SK-N-SH (cell line): Measurements from ENCODE around the gene C9. TPM values are rescaled to one million over a fixed set of nuclear protein-coding genes. Genes with fewer than 3 reads are reported as not detected.

Source experiments
- CTCF ChIA-PET: fragments of 300-600, 350-600 bp; formaldehyde crosslinking; extraction: SDS; loops from one replicate; lab custom pipeline; 2021; lab: Yijun Ruan, JAX
- POLR2A ChIA-PET: fragments of 350-600 bp; sonication (Branson Sonifier 250); formaldehyde crosslinking; extraction: SDS; loops from one replicate; lab custom pipeline; 2020; ENCODE audit warnings: antibody characterized with exemption, inconsistent platforms; lab: Yijun Ruan, JAX
- DNase-seq: peaks from one replicate; pipeline ENCODE4 v3.0.0; 2012
- H2AFZ ChIP-seq: fragments of 200-600 bp; sonication (generic); 2 replicates; pipeline ENCODE4 v1.8.1; 2016; ENCODE audit warnings: antibody characterized with exemption, mild to moderate bottlenecking, low read depth
- H3F3A ChIP-seq: fragments of 200-600 bp; sonication (generic); replicated peaks from 2 replicates; pipeline ENCODE3; 2016; ENCODE audit warnings: antibody characterized with exemption, mild to moderate bottlenecking; ENCODE audit not compliant: insufficient read depth
- H3K27ac ChIP-seq, 2 experiments: fragments of 200-500 bp in 1 of 2; fragments of 200-600 bp in 1 of 2; sonication (Bioruptor generic) in 1 of 2; sonication (generic), shearing (Covaris generic) in 1 of 2; 2 replicates each; pipeline versions ENCODE4 v1.5.1 to v1.6.1; 2014 to 2016; ENCODE audit warnings: low read depth in 2 of 2, inconsistent platforms in 1 of 2, low read length in 1 of 2, mild to moderate bottlenecking in 1 of 2, mixed read lengths in 1 of 2
- H3K27me3 ChIP-seq: fragments of 200-600 bp; sonication (generic), shearing (Covaris generic); 2 replicates; pipeline ENCODE4 v1.6.1; 2016; ENCODE audit warnings: mixed run types; ENCODE audit not compliant: insufficient read depth
- H3K36me3 ChIP-seq, 2 experiments: fragments of 200-500 bp in 1 of 2; fragments of 200-600 bp in 1 of 2; sonication (Bioruptor generic) in 1 of 2; sonication (generic) in 1 of 2; replicated peaks in 1 of 2; 2 replicates each; pipeline versions ENCODE3 to v1.5.1; 2014 to 2016; ENCODE audit warnings: low read length in 1 of 2, mild to moderate bottlenecking in 1 of 2; ENCODE audit not compliant: insufficient read depth in 2 of 2, control insufficient read depth in 1 of 2
- H3K4me1 ChIP-seq, 2 experiments: fragments of 200-500 bp in 1 of 2; fragments of 200-600 bp in 1 of 2; sonication (Bioruptor generic) in 1 of 2; sonication (generic), shearing (Covaris generic) in 1 of 2; 2 replicates each; pipeline versions ENCODE4 v1.5.1 to v1.6.1; 2014 to 2016; ENCODE audit warnings: low read depth in 1 of 2, low read length in 1 of 2, mixed run types in 1 of 2; ENCODE audit not compliant: insufficient read depth in 2 of 2, control insufficient read depth in 1 of 2
- H3K4me2 ChIP-seq: fragments of 200-600 bp; sonication (generic), shearing (Covaris generic); 2 replicates; pipeline ENCODE4 v1.6.1; 2017; ENCODE audit warnings: mixed run types
- H3K4me3 ChIP-seq, 2 experiments: fragments of 200-500 bp in 1 of 2; fragments of 200-600 bp in 1 of 2; sonication (Bioruptor generic) in 1 of 2; sonication (generic), shearing (Covaris generic) in 1 of 2; 2 replicates each; pipeline versions ENCODE4 v1.5.1 to v1.8.1; 2014 to 2016; ENCODE audit warnings: low read depth in 2 of 2, inconsistent platforms in 1 of 2, low read length in 1 of 2, mild to moderate bottlenecking in 1 of 2, mixed read lengths in 1 of 2, moderate library complexity in 1 of 2
- H3K79me2 ChIP-seq: fragments of 200-600 bp; sonication (generic); 2 replicates; pipeline ENCODE4 v1.8.1; 2017; ENCODE audit warnings: mild to moderate bottlenecking; ENCODE audit not compliant: insufficient read depth
- H3K9ac ChIP-seq: fragments of 200-600 bp; sonication (generic); 2 replicates; pipeline ENCODE4 v1.6.1; 2017; ENCODE audit warnings: mixed run types
- H3K9me2 ChIP-seq: fragments of 200-600 bp; sonication (generic); 2 replicates; pipeline ENCODE4 v1.6.1; 2017; ENCODE audit warnings: mixed run types
- H3K9me3 ChIP-seq: fragments of 200-600 bp; sonication (generic); 2 replicates; pipeline ENCODE4 v1.6.1; 2017; ENCODE audit warnings: mixed run types, mild to moderate bottlenecking, moderate library complexity
- H4K20me1 ChIP-seq: fragments of 200-600 bp; sonication (generic); 2 replicates; pipeline ENCODE4 v1.6.1; 2017; ENCODE audit warnings: mild to moderate bottlenecking, mixed run types; ENCODE audit not compliant: insufficient read depth
- CHD2 ChIP-seq: fragments of 150-350 bp; IDR thresholded peaks from 2 replicates; pipeline ENCODE4 v1.6.1; 2018; ENCODE audit warnings: low read length; ENCODE audit not compliant: partially characterized antibody
- EP300 ChIP-seq, 2 experiments: IDR thresholded peaks; 2 replicates each; pipeline versions ENCODE4 v1.4.0 to v1.6.1; 2012; ENCODE audit warnings: borderline replicate concordance in 1 of 2, low read depth in 1 of 2, low read length in 1 of 2
- FOSL2 ChIP-seq: IDR thresholded peaks from 2 replicates; pipeline ENCODE4 v1.4.0; 2012; ENCODE audit warnings: low read depth, mild to moderate bottlenecking, moderate library complexity, borderline replicate concordance
- MAX ChIP-seq: IDR thresholded peaks from 2 replicates; pipeline ENCODE4 v1.4.0; 2012; ENCODE audit warnings: low read depth
- NFIC ChIP-seq: IDR thresholded peaks from 2 replicates; pipeline ENCODE4 v1.4.0; 2012; ENCODE audit warnings: borderline replicate concordance
- RXRA ChIP-seq: IDR thresholded peaks from 2 replicates; pipeline ENCODE4 v1.4.0; 2012; ENCODE audit warnings: low read depth, mild to moderate bottlenecking, borderline replicate concordance
- WGBS: methylation state at CpG from one replicate; pipeline ENCODE4 v1.1.6; 2017; ENCODE audit warnings: low lambda C conversion rate; 5-methylcytosine and 5-hydroxymethylcytosine counted together
- polyA plus RNA-seq, 3 experiments: library from polyadenylated mRNA; depleted of rRNA; stranded (reverse); fragments of >200 nt; gene quantifications; 2 replicates each; pipeline ENCODE4 v1.2.3, GENCODE V29; 2012
- TF ChIP-seq, protein P1 (sequence below): fragments of 150-350 bp; IDR thresholded peaks from 2 replicates; pipeline ENCODE4 v1.6.1; 2016; ENCODE audit warnings: mild to moderate bottlenecking, low read depth, low read length
- TF ChIP-seq, protein P2 (sequence below): IDR thresholded peaks from 2 replicates; pipeline ENCODE4 v1.6.1; 2012; ENCODE audit warnings: mild to moderate bottlenecking, low read depth, low read length, moderate library complexity

Gene C9
- polyA plus RNA-seq, 1 of the 3 experiments (the other 2 are of a cell fraction), result not detected

DNA sequence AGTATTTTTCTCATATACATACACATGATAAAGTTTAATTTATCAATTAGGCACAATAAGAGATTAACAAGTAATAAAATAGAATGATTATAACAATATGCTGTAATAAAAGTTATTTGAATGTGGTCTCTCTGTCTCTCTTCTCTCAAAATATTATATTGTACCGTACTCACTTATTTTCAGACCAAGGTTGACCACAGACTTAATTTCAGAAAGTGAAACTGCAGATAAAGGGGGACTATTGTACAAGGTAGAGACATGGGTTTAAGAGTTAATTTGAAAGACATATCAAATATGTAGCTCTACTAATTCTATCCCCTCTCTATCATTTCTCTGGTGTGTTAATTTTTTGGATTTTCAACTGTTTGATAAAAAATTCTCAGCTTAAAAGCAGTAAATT lies 20.0 kb upstream of the C9 start:
- Histone ChIP-seq H3K9ac (no peak overlapping the region), H3K79me2 (no peaks in the 10 kb centered on the region), H3K36me3 (peaks cover 54 to 66% of the 10 kb centered on the region in 2 experiments), H3K9me2 (no peaks in the 10 kb centered on the region), H3K27ac (no peak overlapping the region), H3K4me1 (no peaks in the 10 kb centered on the region), H2AFZ (no peak overlapping the region), H3K4me3 (no peak overlapping the region), H3K4me2 (no peak overlapping the region), H4K20me1 (no peaks in the 10 kb centered on the region), H3K27me3 (no peaks in the 10 kb centered on the region), H3K9me3 (no peaks in the 10 kb centered on the region), H3F3A (no peaks in the 10 kb centered on the region)
- ChIA-PET POLR2A (no interaction called here), CTCF (no interaction called here)
- TF ChIP-seq EP300 (IDR thresholded peaks at IDR 0.05; ENCODE audit: borderline replicate concordance in 1 of 2, low read depth in 1 of 2, low read length in 1 of 2) (no peak), MAX (no peak), FOSL2 (no peak), NFIC (no peak)
- TF ChIP-seq, protein P1, sequence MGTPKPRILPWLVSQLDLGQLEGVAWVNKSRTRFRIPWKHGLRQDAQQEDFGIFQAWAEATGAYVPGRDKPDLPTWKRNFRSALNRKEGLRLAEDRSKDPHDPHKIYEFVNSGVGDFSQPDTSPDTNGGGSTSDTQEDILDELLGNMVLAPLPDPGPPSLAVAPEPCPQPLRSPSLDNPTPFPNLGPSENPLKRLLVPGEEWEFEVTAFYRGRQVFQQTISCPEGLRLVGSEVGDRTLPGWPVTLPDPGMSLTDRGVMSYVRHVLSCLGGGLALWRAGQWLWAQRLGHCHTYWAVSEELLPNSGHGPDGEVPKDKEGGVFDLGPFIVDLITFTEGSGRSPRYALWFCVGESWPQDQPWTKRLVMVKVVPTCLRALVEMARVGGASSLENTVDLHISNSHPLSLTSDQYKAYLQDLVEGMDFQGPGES, result no peak
- TF ChIP-seq, protein P2, sequence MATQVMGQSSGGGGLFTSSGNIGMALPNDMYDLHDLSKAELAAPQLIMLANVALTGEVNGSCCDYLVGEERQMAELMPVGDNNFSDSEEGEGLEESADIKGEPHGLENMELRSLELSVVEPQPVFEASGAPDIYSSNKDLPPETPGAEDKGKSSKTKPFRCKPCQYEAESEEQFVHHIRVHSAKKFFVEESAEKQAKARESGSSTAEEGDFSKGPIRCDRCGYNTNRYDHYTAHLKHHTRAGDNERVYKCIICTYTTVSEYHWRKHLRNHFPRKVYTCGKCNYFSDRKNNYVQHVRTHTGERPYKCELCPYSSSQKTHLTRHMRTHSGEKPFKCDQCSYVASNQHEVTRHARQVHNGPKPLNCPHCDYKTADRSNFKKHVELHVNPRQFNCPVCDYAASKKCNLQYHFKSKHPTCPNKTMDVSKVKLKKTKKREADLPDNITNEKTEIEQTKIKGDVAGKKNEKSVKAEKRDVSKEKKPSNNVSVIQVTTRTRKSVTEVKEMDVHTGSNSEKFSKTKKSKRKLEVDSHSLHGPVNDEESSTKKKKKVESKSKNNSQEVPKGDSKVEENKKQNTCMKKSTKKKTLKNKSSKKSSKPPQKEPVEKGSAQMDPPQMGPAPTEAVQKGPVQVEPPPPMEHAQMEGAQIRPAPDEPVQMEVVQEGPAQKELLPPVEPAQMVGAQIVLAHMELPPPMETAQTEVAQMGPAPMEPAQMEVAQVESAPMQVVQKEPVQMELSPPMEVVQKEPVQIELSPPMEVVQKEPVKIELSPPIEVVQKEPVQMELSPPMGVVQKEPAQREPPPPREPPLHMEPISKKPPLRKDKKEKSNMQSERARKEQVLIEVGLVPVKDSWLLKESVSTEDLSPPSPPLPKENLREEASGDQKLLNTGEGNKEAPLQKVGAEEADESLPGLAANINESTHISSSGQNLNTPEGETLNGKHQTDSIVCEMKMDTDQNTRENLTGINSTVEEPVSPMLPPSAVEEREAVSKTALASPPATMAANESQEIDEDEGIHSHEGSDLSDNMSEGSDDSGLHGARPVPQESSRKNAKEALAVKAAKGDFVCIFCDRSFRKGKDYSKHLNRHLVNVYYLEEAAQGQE, result no peak
- DNase-seq, result no peak
- 44% methylated on average over 1 of the region's 1 CpG for WGBS

GRCh38 chr5:39381376-39381775 lies 17.1 kb upstream of the C9 start:
- Histone ChIP-seq H3K27me3 (no peaks in the 10 kb centered on the region), H3K4me3 (no peak overlapping the region), H3K9ac (no peak overlapping the region), H3K27ac (no peak overlapping the region), H3K79me2 (no peaks in the 10 kb centered on the region), H3K9me3 (no peaks in the 10 kb centered on the region), H3K9me2 (no peaks in the 10 kb centered on the region)
- TF ChIP-seq CHD2 (no peak), RXRA (no peak)
- TF ChIP-seq, all 33 proteins: peak for 0
- Histone ChIP-seq H3F3A (no peaks in the 10 kb centered on the region), H4K20me1 (no peaks in the 10 kb centered on the region), H2AFZ (no peak overlapping the region), H3K4me1 (no peaks in the 10 kb centered on the region), H3K4me2 (no peak overlapping the region), H3K36me3 (peaks cover 38 to 69% of the 10 kb centered on the region in 2 experiments)
- ChIA-PET CTCF (no interaction called here), POLR2A (no interaction called here)
- 27% methylated on average over 3 of the region's 3 CpGs for WGBS
- no peak for DNase-seq
